K562 (cell line): ENCODE measurements around the gene ITGBL1. TPM values are rescaled to one million over a fixed set of nuclear protein-coding genes. Genes with fewer than 3 reads are reported as not detected.

ENCODE experiments used
- ATAC-seq: fragments of 200-7000 bp; cut with Tn5 transposase; 3 replicates; pipeline ENCODE4 v1.9.1; 2020; ENCODE audit warnings: moderate library complexity
- BruUV-seq: library from RNA; stranded (reverse); fragments of 400-500 nt; replicated peaks from 2 replicates; lab custom pipeline; 2021; lab: Mats Ljungman, UMichigan
- CTCF ChIA-PET: fragments of 300-600 bp; formaldehyde crosslinking; extraction: SDS; loops from one replicate; lab custom pipeline; 2021; ENCODE audit warnings: low intra/inter-chr PET ratio; lab: Yijun Ruan, JAX
- POLR2A ChIA-PET: fragments of 300-600, 350-650 bp; sonication (Branson Sonifier 250); formaldehyde crosslinking; extraction: SDS; loops from one replicate; lab custom pipeline; 2021; ENCODE audit warnings: antibody characterized with exemption, inconsistent platforms; lab: Yijun Ruan, JAX
- DNase-seq, 4 experiments: peaks; one replicate each; pipeline versions ENCODE4 v3.0.0 to v3.0.0-alpha.2; 2011 to 2018; ENCODE audit warnings: low spot score in 3 of 4, mixed read lengths in 3 of 4; ENCODE audit errors: extremely low read depth in 1 of 4
- FAIRE-seq: peaks from 2 replicates; lab custom pipeline; 2011; peaks lifted over from hg19 to GRCh38; lab: Jason Lieb, UNC
- H2AFZ ChIP-seq: 2 replicates; pipeline ENCODE4 v1.6.0; 2011; ENCODE audit warnings: low read depth, low read length, control low read depth, inconsistent platforms
- H3K27ac ChIP-seq: fragments of 200-600 bp; 3 replicates; pipeline ENCODE4 v1.8.0; 2011; ENCODE audit warnings: low read depth, mild to moderate bottlenecking, control low read depth, inconsistent platforms, low read length, moderate library complexity, mixed read lengths; ENCODE audit errors: extremely low read depth
- H3K27me3 ChIP-seq, 2 experiments: fragments of 300-600 bp in 1 of 2; 2 replicates in 1 of 2; 3 replicates in 1 of 2; pipeline versions ENCODE4 v1.6.0 to v1.8.0; 2011; ENCODE audit warnings: inconsistent platforms in 2 of 2, low read length in 2 of 2, mild to moderate bottlenecking in 1 of 2, mixed read lengths in 1 of 2, moderate library complexity in 1 of 2; ENCODE audit not compliant: control insufficient read depth in 2 of 2, insufficient read depth in 2 of 2
- H3K36me3 ChIP-seq: fragments of 300-600 bp; 3 replicates; pipeline ENCODE4 v1.8.0; 2011; ENCODE audit warnings: mild to moderate bottlenecking, low read length, inconsistent platforms; ENCODE audit not compliant: control insufficient read depth, insufficient read depth
- H3K4me1 ChIP-seq, 2 experiments: fragments of 200-600 bp in 1 of 2; replicated peaks in 1 of 2; 2 replicates in 1 of 2; 3 replicates in 1 of 2; pipeline versions ENCODE4 v1.5.1 to v1.8.0; 2011; ENCODE audit warnings: inconsistent platforms in 2 of 2, low read length in 2 of 2, mild to moderate bottlenecking in 1 of 2, mixed read lengths in 1 of 2, moderate library complexity in 1 of 2; ENCODE audit not compliant: control insufficient read depth in 2 of 2, insufficient read depth in 2 of 2
- H3K4me2 ChIP-seq: 2 replicates; pipeline ENCODE4 v1.6.1; 2011; ENCODE audit warnings: low read length, control low read depth, inconsistent platforms, mixed read lengths; ENCODE audit not compliant: insufficient read depth
- H3K4me3 ChIP-seq: fragments of 200-600 bp; sonication (generic), shearing (Covaris generic); 2 replicates; pipeline ENCODE4 v1.5.1; 2016; ENCODE audit warnings: control low read depth, inconsistent platforms
- H3K79me2 ChIP-seq: fragments of 200-600 bp; 3 replicates; pipeline ENCODE4 v1.8.0; 2011; ENCODE audit warnings: low read length, inconsistent platforms; ENCODE audit not compliant: control insufficient read depth, insufficient read depth
- H3K9ac ChIP-seq, 2 experiments: 2 replicates each; pipeline versions ENCODE4 v1.6.0 to v1.6.1; 2011; ENCODE audit warnings: low read depth in 2 of 2, low read length in 2 of 2, control low read depth in 1 of 2, inconsistent platforms in 1 of 2, mild to moderate bottlenecking in 1 of 2, mixed read lengths in 1 of 2; ENCODE audit not compliant: insufficient read depth in 1 of 2
- H3K9me1 ChIP-seq: one replicate; pipeline ENCODE4 v1.6.0; 2011; ENCODE audit warnings: inconsistent platforms, mild to moderate bottlenecking, low read length, moderate library complexity; ENCODE audit not compliant: control insufficient read depth, insufficient read depth
- H3K9me3 ChIP-seq: replicated peaks from 2 replicates; pipeline ENCODE4 v1.5.1; 2011; ENCODE audit warnings: low read depth, low read length, inconsistent platforms; ENCODE audit not compliant: control insufficient read depth, insufficient read depth
- H4K20me1 ChIP-seq: replicated peaks from 2 replicates; pipeline ENCODE4 v1.6.1; 2011; ENCODE audit warnings: low read length, inconsistent platforms, mixed read lengths; ENCODE audit not compliant: control insufficient read depth, insufficient read depth
- DACH1 ChIP-seq: fragments of 450-650 bp; IDR thresholded peaks from 2 replicates; pipeline ENCODE4 v1.6.1; 2018; ENCODE audit not compliant: partially characterized antibody
- GABPB2 ChIP-seq: fragments of 250-450 bp; sonication (Bioruptor Pico); conservative IDR thresholded peaks from 2 replicates; pipeline ENCODE4 v1.5.1; 2021; ENCODE audit warnings: mild to moderate bottlenecking
- GATA2 ChIP-seq: sonication (generic); formaldehyde crosslinking; IDR thresholded peaks from 2 replicates; pipeline ENCODE4 v1.4.0; 2020; ENCODE audit warnings: mild to moderate bottlenecking, missing genetic modification reagents
- KDM1A ChIP-seq, 2 experiments: fragments of 450-650 bp; IDR thresholded peaks; 2 replicates each; pipeline ENCODE4 v1.6.1; 2016; ENCODE audit warnings: mild to moderate bottlenecking in 2 of 2
- KLF13 ChIP-seq: fragments of 450-650 bp; IDR thresholded peaks from 2 replicates; pipeline ENCODE4 v1.6.1; 2016; ENCODE audit warnings: missing genetic modification characterization, low read depth, mild to moderate bottlenecking, missing compliant biosample characterization, moderate library complexity, borderline replicate concordance
- MAZ ChIP-seq, 2 experiments: fragments of 450-650 bp in 1 of 2; sonication (generic) in 1 of 2; formaldehyde crosslinking; IDR thresholded peaks in 1 of 2; conservative IDR thresholded peaks in 1 of 2; 2 replicates each; pipeline versions ENCODE4 v1.4.0 to v1.5.0; 2020; ENCODE audit warnings: mild to moderate bottlenecking in 1 of 2, missing genetic modification reagents in 1 of 2
- NCOR1 ChIP-seq: fragments of 450-650 bp; IDR thresholded peaks from 2 replicates; pipeline ENCODE4 v1.6.1; 2016; ENCODE audit warnings: mild to moderate bottlenecking, moderate library complexity
- NUFIP1 ChIP-seq: fragments of 450-650 bp; IDR thresholded peaks from 2 replicates; pipeline ENCODE4 v1.6.1; 2018; ENCODE audit not compliant: partially characterized antibody
- RB1 ChIP-seq: fragments of 450-650 bp; IDR thresholded peaks from 2 replicates; pipeline ENCODE4 v1.6.1; 2017; ENCODE audit warnings: low read depth, mild to moderate bottlenecking
- SPI1 ChIP-seq: IDR thresholded peaks from 2 replicates; pipeline ENCODE4 v1.6.1; 2011; ENCODE audit warnings: low read depth, low read length, control low read depth, borderline replicate concordance
- TCFL5 ChIP-seq: fragments of 250-450 bp; sonication (Bioruptor Pico); conservative IDR thresholded peaks from 2 replicates; pipeline ENCODE4 v1.6.1; 2021; ENCODE audit warnings: mild to moderate bottlenecking, moderate library complexity, matching md5 sums
- TGIF2 ChIP-seq: sonication (generic); formaldehyde crosslinking; IDR thresholded peaks from 2 replicates; pipeline ENCODE4 v1.8.1; 2022; ENCODE audit warnings: mild to moderate bottlenecking, missing genetic modification reagents, moderate library complexity
- WGBS: fragments of 100-300 bp; shearing (Covaris generic); methylation state at CpG from one replicate; pipeline ENCODE4 v1.1.6; 2016; ENCODE audit warnings: low coverage, mixed read lengths; ENCODE audit not compliant: insufficient coverage; ENCODE audit errors: missing lambda C conversion rate; 5-methylcytosine and 5-hydroxymethylcytosine counted together
- in situ Hi-C: fragments of 300-500 bp; cut with MboI; formaldehyde crosslinking; loops from 4 replicates; pipeline ENCODE4 v1.15.0; 2018; ENCODE audit warnings: inconsistent platforms, mixed read lengths
- intact Hi-C: fragments of 100-400 bp; cut with micrococcal nuclease; formaldehyde crosslinking; loops from 2 replicates; pipeline ENCODE4 v1.14.2; 2022
- polyA plus RNA-seq, 8 experiments: library from polyadenylated mRNA; depleted of rRNA in 4 of 8; stranded (reverse) in 5 of 8; unstranded in 3 of 8; fragments of >200 nt; fragmentation: Nextera tagmentation in 2 of 8; fragmentation: Illumina TruSeq in 1 of 8; extraction: Ambion mirVana in 2 of 8; extraction: Trizol in 1 of 8; gene quantifications; 2 replicates each; pipeline versions ENCODE4 v1.2.1 to v1.2.3, GENCODE V29; 2011 to 2014; ENCODE audit warnings: inconsistent platforms in 1 of 8, missing spikeins in 1 of 8
- total RNA-seq, 7 experiments: library from RNA; depleted of rRNA in 6 of 7; stranded (reverse); fragments of >200 nt in 6 of 7; fragmentation: Illumina TruSeq in 2 of 7; extraction: Trizol in 2 of 7; gene quantifications; 2 replicates each; pipeline versions ENCODE4 v1.2.1 to v1.2.3, GENCODE V29; 2011 to 2021; ENCODE audit warnings: low replicate concordance in 1 of 7
- TF ChIP-seq, protein P1 (sequence below): fragments of 450-650 bp; IDR thresholded peaks from 2 replicates; pipeline ENCODE4 v1.6.1; 2016
- TF ChIP-seq, protein P2 (sequence below): fragments of 450-650 bp; conservative IDR thresholded peaks from 2 replicates; pipeline ENCODE4 v1.6.1; 2016; ENCODE audit warnings: missing genetic modification characterization, low read depth, mild to moderate bottlenecking, control low read depth, missing compliant biosample characterization
- TF ChIP-seq, protein P3 (sequence below): fragments of 250-450 bp; sonication (Bioruptor Pico); IDR thresholded peaks from 2 replicates; pipeline ENCODE4 v1.8.0; 2021; ENCODE audit warnings: borderline replicate concordance, mild to moderate bottlenecking, moderate library complexity; ENCODE audit not compliant: poor library complexity, severe bottlenecking
- TF ChIP-seq, protein P4 (sequence below), 3 experiments: IDR thresholded peaks in 2 of 3; conservative IDR thresholded peaks in 1 of 3; 2 replicates each; pipeline ENCODE4 v1.5.1; 2011 to 2012; ENCODE audit warnings: low read length in 3 of 3, mild to moderate bottlenecking in 3 of 3, control low read depth in 2 of 3, improper control_type of control experiment in 1 of 3, inconsistent platforms in 1 of 3, low read depth in 1 of 3, mixed read lengths in 1 of 3, moderate library complexity in 1 of 3; ENCODE audit not compliant: insufficient read depth in 2 of 3

The ITGBL1 gene
- total and polyA plus RNA-seq, 9 of the 15 experiments (the other 6 are each of a cell fraction or from before 2014, with no cell fraction given), result 0.04 to 0.73 (median 0.32) TPM; not detected in 1

DNA sequence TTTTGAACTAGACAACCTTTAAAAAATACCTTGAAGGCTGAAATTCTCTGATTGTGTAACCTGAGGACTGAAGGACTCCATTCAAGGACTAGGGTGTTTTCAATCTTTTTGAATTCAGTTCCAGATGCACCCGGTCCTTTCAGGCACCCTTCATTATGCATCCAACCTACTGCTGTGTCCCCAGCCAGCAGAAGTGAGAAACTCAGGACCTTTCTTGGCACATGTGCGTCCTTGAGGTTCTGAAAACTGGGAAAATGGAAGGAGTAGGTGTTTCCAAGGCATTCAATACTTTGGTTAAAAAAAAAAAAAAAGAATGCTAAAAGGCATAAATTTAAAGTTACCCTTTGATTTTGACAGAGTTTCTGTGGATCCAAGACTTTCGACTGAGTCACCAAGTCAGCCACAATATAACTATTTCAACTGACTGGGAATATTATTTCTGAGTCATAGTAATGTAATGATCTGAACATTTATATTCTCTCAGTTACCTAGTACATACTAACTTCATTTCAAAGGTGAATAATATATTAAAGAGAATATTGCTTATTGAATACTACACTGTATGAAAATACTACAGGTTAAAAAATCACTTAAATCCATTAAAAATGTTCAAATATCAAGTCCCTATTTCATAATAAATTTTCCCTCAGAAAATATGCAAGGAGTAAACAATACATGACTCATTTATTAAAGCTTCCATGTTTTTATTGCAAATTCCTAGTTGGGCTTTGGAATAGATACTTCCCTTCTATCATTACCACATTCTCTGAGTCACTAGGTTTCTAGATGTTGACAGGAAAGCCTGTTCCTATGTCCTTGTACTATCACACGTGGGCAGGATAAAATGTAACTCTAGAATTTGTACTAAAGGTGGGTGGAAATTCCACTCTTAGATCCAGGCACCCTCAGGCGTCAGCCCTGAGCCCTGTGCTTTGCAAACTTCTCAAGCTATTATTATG is 2.4 kb upstream of the ITGBL1 start:
- ATAC-seq (no peak), FAIRE-seq (no peak), DNase-seq (no peak)
- Histone ChIP-seq H3K27me3 (no peaks in the 10 kb centered on the region), H3K9ac (no peak overlapping the region), H4K20me1 (no peaks in the 10 kb centered on the region), H3K27ac (no peak overlapping the region), H2AFZ (no peak overlapping the region), H3K9me1 (no peaks in the 10 kb centered on the region), H3K79me2 (no peaks in the 10 kb centered on the region), H3K9me3 (no peaks in the 10 kb centered on the region), H3K4me2 (no peak overlapping the region), H3K4me1 (no peaks in the 10 kb centered on the region), H3K36me3 (no peaks in the 10 kb centered on the region), H3K4me3 (no peak overlapping the region)
- CTCF ChIA-PET, result no interaction called here
- POLR2A ChIA-PET, result no interaction called here
- no TSS peak for BruUV-seq
- WGBS, result 1% methylated on average over 5 of the region's 5 CpGs
- in situ Hi-C loops (no loop called here), intact Hi-C loops (no loop called here)
- TF ChIP-seq, protein P1, sequence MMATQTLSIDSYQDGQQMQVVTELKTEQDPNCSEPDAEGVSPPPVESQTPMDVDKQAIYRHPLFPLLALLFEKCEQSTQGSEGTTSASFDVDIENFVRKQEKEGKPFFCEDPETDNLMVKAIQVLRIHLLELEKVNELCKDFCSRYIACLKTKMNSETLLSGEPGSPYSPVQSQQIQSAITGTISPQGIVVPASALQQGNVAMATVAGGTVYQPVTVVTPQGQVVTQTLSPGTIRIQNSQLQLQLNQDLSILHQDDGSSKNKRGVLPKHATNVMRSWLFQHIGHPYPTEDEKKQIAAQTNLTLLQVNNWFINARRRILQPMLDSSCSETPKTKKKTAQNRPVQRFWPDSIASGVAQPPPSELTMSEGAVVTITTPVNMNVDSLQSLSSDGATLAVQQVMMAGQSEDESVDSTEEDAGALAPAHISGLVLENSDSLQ, result no peak
- TF ChIP-seq KLF13 (tag) (no peak), TCFL5 (no peak), SPI1 (no peak), GATA2 (CRISPR knock-in tag) (no peak), RB1 (no peak), KDM1A (IDR thresholded peaks at IDR 0.05) (no peak), MAZ (CRISPR knock-in tag; conservative IDR thresholded peaks at IDR 0.05 in 1 of 2, IDR thresholded peaks at IDR 0.05 in 1 of 2) (no peak), NUFIP1 (no peak), TGIF2 (CRISPR knock-in tag) (no peak), NCOR1 (no peak), DACH1 (no peak), GABPB2 (CRISPR knock-in tag) (no peak)
- TF ChIP-seq, protein P2, sequence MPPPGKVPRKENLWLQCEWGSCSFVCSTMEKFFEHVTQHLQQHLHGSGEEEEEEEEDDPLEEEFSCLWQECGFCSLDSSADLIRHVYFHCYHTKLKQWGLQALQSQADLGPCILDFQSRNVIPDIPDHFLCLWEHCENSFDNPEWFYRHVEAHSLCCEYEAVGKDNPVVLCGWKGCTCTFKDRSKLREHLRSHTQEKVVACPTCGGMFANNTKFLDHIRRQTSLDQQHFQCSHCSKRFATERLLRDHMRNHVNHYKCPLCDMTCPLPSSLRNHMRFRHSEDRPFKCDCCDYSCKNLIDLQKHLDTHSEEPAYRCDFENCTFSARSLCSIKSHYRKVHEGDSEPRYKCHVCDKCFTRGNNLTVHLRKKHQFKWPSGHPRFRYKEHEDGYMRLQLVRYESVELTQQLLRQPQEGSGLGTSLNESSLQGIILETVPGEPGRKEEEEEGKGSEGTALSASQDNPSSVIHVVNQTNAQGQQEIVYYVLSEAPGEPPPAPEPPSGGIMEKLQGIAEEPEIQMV (tag), result no peak
- TF ChIP-seq, protein P3, sequence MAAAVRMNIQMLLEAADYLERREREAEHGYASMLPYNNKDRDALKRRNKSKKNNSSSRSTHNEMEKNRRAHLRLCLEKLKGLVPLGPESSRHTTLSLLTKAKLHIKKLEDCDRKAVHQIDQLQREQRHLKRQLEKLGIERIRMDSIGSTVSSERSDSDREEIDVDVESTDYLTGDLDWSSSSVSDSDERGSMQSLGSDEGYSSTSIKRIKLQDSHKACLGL (CRISPR knock-in tag), result no peak
- TF ChIP-seq, protein P4, sequence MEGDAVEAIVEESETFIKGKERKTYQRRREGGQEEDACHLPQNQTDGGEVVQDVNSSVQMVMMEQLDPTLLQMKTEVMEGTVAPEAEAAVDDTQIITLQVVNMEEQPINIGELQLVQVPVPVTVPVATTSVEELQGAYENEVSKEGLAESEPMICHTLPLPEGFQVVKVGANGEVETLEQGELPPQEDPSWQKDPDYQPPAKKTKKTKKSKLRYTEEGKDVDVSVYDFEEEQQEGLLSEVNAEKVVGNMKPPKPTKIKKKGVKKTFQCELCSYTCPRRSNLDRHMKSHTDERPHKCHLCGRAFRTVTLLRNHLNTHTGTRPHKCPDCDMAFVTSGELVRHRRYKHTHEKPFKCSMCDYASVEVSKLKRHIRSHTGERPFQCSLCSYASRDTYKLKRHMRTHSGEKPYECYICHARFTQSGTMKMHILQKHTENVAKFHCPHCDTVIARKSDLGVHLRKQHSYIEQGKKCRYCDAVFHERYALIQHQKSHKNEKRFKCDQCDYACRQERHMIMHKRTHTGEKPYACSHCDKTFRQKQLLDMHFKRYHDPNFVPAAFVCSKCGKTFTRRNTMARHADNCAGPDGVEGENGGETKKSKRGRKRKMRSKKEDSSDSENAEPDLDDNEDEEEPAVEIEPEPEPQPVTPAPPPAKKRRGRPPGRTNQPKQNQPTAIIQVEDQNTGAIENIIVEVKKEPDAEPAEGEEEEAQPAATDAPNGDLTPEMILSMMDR (IDR thresholded peaks at IDR 0.05 in 2 of 3, conservative IDR thresholded peaks at IDR 0.05 in 1 of 3; ENCODE audit: insufficient read depth in 2 of 3, low read depth in 1 of 3, low read length in 3 of 3), result no peak
